DND-41 (cell line): ENCODE data around the gene ARHGAP8.
"Not testable (repeated sequence)": the region's sequence is repeated elsewhere in the genome, so short reads cannot be mapped to it uniquely, and the experiment has no call there.

Source experiments
- CTCF ChIP-seq: IDR thresholded peaks from 2 replicates; pipeline ENCODE4 v1.5.1; 2012; ENCODE audit warnings: borderline replicate concordance, low read length, moderate library complexity, mild to moderate bottlenecking; ENCODE audit not compliant: poor library complexity, severe bottlenecking; ENCODE audit errors: extremely low read depth
- EZH2 ChIP-seq: IDR thresholded peaks from 3 replicates; pipeline ENCODE4 v1.6.1; 2012; ENCODE audit warnings: borderline replicate concordance, low read depth, mild to moderate bottlenecking, moderate library complexity, low read length, inconsistent platforms; ENCODE audit not compliant: severe bottlenecking

- not testable (repeated sequence) for TF ChIP-seq CTCF, EZH2
These were observed 4.6 kb upstream of the ARHGAP8 start for GRCh38 chr22:44747784-44748127.
